K562 (cell line): ENCODE results near the gene HK2. TPM values are rescaled to one million over a fixed set of nuclear protein-coding genes. Genes with fewer than 3 reads are reported as not detected.

ENCODE experiments used
- HLTF ChIP-seq: fragments of 450-650 bp; IDR thresholded peaks from 2 replicates; pipeline ENCODE4 v1.6.1; 2016
- HMGN3 ChIP-seq: IDR thresholded peaks from 2 replicates; pipeline ENCODE4 v1.6.1; 2011; ENCODE audit warnings: borderline replicate concordance, low read depth, mild to moderate bottlenecking, mixed read lengths, low read length; ENCODE audit not compliant: insufficient read length; ENCODE audit errors: extremely low read depth
- MAFK ChIP-seq: IDR thresholded peaks from 2 replicates; pipeline ENCODE4 v1.6.1; 2011; ENCODE audit warnings: low read length, improper control_type of control experiment
- MEIS2 ChIP-seq: fragments of 450-650 bp; IDR thresholded peaks from 2 replicates; pipeline ENCODE4 v1.6.1; 2014; ENCODE audit warnings: mild to moderate bottlenecking; ENCODE audit not compliant: partially characterized antibody
- NFE2 ChIP-seq: IDR thresholded peaks from 2 replicates; pipeline ENCODE4 v1.6.1; 2014; ENCODE audit warnings: antibody characterized with exemption, low read depth
- PHF21A ChIP-seq: fragments of 450-650 bp; IDR thresholded peaks from 2 replicates; pipeline ENCODE4 v1.6.1; 2017; ENCODE audit warnings: low read depth, borderline replicate concordance
- RBM25 ChIP-seq: fragments of 200-400 bp; formaldehyde crosslinking; IDR thresholded peaks from 2 replicates; pipeline ENCODE4 v1.6.1; 2018; ENCODE audit warnings: low read length, low read depth, moderate library complexity; ENCODE audit not compliant: severe bottlenecking
- TAL1 ChIP-seq: fragments of 450-650 bp; IDR thresholded peaks from 2 replicates; pipeline ENCODE4 v1.6.1; 2016; ENCODE audit warnings: mild to moderate bottlenecking
- TGIF2 ChIP-seq: sonication (generic); formaldehyde crosslinking; IDR thresholded peaks from 2 replicates; pipeline ENCODE4 v1.8.1; 2022; ENCODE audit warnings: mild to moderate bottlenecking, missing genetic modification reagents, moderate library complexity
- ZNF431 ChIP-seq: sonication (generic); formaldehyde crosslinking; IDR thresholded peaks from 2 replicates; pipeline ENCODE4 v1.8.0; 2022; ENCODE audit warnings: mild to moderate bottlenecking, missing genetic modification reagents
- ZNF75A ChIP-seq: fragments of 450-650 bp; formaldehyde crosslinking; IDR thresholded peaks from 2 replicates; pipeline ENCODE4 v1.4.0; 2020; ENCODE audit warnings: mild to moderate bottlenecking
- ZSCAN29 ChIP-seq: fragments of 450-650 bp; IDR thresholded peaks from 2 replicates; pipeline ENCODE4 v1.6.1; 2017
- polyA plus RNA-seq, 8 experiments: library from polyadenylated mRNA; depleted of rRNA in 4 of 8; stranded (reverse) in 5 of 8; unstranded in 3 of 8; fragments of >200 nt; fragmentation: Nextera tagmentation in 2 of 8; fragmentation: Illumina TruSeq in 1 of 8; extraction: Ambion mirVana in 2 of 8; extraction: Trizol in 1 of 8; gene quantifications; 2 replicates each; pipeline versions ENCODE4 v1.2.1 to v1.2.3, GENCODE V29; 2011 to 2014; ENCODE audit warnings: inconsistent platforms in 1 of 8, missing spikeins in 1 of 8
- total RNA-seq, 7 experiments: library from RNA; depleted of rRNA in 6 of 7; stranded (reverse); fragments of >200 nt in 6 of 7; fragmentation: Illumina TruSeq in 2 of 7; extraction: Trizol in 2 of 7; gene quantifications; 2 replicates each; pipeline versions ENCODE4 v1.2.1 to v1.2.3, GENCODE V29; 2011 to 2021; ENCODE audit warnings: low replicate concordance in 1 of 7
- TF ChIP-seq, protein P1 (sequence below): fragments of 450-650 bp; IDR thresholded peaks from 2 replicates; pipeline ENCODE4 v1.6.1; 2016; ENCODE audit warnings: mild to moderate bottlenecking, moderate library complexity
- TF ChIP-seq, protein P2 (sequence below), 2 experiments: fragments of 150-350 bp in 1 of 2; IDR thresholded peaks; 2 replicates each; pipeline ENCODE4 v1.6.1; 2012 to 2016; ENCODE audit warnings: low read depth in 2 of 2, low read length in 2 of 2, mild to moderate bottlenecking in 1 of 2, moderate library complexity in 1 of 2

Gene HK2
- total and polyA plus RNA-seq, 9 of the 15 experiments (the other 6 are each of a cell fraction or from before 2014, with no cell fraction given) = 4.7 to 56.0 (median 19.9) TPM

DNA sequence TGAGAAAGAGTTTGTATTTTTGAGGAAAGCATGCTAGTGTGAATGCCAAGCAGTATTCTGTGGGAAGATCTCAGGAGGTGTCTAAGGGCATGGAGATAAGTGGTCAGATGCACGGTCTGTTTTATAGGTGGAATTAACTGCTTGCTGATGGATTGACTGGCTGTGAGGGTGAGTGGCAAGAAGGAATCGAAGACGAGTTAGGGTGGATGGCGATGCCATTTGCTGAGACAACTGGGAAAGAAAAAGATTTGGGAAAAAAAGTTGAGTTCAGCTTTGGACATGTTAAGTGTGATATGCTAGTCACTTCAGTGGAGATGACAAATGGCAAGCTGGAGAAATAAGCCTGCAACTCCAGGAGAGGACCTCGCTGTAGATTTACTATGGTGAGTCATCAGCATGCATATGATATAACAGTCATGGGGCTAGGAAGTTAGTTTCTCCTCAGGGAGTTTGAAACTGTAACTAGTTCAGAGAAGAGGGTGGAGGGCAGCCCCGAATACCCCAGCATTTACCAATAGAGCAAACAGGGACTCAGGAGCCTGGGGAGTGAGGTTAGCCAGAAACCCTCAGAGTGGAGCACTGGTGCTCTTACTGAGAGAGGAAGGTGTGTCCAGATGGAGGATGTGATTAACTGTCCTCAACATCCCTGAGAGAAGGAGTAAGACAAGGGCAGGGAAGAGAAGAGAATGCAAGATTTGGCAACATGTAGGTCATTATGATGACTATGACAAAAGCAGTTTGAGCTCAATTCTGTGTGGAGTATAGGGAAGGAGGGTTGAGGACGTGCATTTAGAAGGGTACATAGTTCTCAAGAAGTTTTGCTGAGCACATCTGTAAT is 2.0 kb upstream of the HK2 start (continued):
- TF ChIP-seq, protein P1, sequence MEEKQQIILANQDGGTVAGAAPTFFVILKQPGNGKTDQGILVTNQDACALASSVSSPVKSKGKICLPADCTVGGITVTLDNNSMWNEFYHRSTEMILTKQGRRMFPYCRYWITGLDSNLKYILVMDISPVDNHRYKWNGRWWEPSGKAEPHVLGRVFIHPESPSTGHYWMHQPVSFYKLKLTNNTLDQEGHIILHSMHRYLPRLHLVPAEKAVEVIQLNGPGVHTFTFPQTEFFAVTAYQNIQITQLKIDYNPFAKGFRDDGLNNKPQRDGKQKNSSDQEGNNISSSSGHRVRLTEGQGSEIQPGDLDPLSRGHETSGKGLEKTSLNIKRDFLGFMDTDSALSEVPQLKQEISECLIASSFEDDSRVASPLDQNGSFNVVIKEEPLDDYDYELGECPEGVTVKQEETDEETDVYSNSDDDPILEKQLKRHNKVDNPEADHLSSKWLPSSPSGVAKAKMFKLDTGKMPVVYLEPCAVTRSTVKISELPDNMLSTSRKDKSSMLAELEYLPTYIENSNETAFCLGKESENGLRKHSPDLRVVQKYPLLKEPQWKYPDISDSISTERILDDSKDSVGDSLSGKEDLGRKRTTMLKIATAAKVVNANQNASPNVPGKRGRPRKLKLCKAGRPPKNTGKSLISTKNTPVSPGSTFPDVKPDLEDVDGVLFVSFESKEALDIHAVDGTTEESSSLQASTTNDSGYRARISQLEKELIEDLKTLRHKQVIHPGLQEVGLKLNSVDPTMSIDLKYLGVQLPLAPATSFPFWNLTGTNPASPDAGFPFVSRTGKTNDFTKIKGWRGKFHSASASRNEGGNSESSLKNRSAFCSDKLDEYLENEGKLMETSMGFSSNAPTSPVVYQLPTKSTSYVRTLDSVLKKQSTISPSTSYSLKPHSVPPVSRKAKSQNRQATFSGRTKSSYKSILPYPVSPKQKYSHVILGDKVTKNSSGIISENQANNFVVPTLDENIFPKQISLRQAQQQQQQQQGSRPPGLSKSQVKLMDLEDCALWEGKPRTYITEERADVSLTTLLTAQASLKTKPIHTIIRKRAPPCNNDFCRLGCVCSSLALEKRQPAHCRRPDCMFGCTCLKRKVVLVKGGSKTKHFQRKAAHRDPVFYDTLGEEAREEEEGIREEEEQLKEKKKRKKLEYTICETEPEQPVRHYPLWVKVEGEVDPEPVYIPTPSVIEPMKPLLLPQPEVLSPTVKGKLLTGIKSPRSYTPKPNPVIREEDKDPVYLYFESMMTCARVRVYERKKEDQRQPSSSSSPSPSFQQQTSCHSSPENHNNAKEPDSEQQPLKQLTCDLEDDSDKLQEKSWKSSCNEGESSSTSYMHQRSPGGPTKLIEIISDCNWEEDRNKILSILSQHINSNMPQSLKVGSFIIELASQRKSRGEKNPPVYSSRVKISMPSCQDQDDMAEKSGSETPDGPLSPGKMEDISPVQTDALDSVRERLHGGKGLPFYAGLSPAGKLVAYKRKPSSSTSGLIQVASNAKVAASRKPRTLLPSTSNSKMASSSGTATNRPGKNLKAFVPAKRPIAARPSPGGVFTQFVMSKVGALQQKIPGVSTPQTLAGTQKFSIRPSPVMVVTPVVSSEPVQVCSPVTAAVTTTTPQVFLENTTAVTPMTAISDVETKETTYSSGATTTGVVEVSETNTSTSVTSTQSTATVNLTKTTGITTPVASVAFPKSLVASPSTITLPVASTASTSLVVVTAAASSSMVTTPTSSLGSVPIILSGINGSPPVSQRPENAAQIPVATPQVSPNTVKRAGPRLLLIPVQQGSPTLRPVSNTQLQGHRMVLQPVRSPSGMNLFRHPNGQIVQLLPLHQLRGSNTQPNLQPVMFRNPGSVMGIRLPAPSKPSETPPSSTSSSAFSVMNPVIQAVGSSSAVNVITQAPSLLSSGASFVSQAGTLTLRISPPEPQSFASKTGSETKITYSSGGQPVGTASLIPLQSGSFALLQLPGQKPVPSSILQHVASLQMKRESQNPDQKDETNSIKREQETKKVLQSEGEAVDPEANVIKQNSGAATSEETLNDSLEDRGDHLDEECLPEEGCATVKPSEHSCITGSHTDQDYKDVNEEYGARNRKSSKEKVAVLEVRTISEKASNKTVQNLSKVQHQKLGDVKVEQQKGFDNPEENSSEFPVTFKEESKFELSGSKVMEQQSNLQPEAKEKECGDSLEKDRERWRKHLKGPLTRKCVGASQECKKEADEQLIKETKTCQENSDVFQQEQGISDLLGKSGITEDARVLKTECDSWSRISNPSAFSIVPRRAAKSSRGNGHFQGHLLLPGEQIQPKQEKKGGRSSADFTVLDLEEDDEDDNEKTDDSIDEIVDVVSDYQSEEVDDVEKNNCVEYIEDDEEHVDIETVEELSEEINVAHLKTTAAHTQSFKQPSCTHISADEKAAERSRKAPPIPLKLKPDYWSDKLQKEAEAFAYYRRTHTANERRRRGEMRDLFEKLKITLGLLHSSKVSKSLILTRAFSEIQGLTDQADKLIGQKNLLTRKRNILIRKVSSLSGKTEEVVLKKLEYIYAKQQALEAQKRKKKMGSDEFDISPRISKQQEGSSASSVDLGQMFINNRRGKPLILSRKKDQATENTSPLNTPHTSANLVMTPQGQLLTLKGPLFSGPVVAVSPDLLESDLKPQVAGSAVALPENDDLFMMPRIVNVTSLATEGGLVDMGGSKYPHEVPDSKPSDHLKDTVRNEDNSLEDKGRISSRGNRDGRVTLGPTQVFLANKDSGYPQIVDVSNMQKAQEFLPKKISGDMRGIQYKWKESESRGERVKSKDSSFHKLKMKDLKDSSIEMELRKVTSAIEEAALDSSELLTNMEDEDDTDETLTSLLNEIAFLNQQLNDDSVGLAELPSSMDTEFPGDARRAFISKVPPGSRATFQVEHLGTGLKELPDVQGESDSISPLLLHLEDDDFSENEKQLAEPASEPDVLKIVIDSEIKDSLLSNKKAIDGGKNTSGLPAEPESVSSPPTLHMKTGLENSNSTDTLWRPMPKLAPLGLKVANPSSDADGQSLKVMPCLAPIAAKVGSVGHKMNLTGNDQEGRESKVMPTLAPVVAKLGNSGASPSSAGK = no peak
- TF ChIP-seq NFE2 (no peak; the same call in 1 of the 2 replicates), HLTF (no peak), ZSCAN29 (no peak), HMGN3 (no peak), RBM25 (no peak), TAL1 (no peak), MAFK (peak; percentile 45; the same call in 1 of the 2 replicates), ZNF75A (CRISPR knock-in tag) (no peak), PHF21A (no peak), MEIS2 (peak; percentile 84), TGIF2 (CRISPR knock-in tag) (no peak), ZNF431 (no peak)
- TF ChIP-seq, protein P2, sequence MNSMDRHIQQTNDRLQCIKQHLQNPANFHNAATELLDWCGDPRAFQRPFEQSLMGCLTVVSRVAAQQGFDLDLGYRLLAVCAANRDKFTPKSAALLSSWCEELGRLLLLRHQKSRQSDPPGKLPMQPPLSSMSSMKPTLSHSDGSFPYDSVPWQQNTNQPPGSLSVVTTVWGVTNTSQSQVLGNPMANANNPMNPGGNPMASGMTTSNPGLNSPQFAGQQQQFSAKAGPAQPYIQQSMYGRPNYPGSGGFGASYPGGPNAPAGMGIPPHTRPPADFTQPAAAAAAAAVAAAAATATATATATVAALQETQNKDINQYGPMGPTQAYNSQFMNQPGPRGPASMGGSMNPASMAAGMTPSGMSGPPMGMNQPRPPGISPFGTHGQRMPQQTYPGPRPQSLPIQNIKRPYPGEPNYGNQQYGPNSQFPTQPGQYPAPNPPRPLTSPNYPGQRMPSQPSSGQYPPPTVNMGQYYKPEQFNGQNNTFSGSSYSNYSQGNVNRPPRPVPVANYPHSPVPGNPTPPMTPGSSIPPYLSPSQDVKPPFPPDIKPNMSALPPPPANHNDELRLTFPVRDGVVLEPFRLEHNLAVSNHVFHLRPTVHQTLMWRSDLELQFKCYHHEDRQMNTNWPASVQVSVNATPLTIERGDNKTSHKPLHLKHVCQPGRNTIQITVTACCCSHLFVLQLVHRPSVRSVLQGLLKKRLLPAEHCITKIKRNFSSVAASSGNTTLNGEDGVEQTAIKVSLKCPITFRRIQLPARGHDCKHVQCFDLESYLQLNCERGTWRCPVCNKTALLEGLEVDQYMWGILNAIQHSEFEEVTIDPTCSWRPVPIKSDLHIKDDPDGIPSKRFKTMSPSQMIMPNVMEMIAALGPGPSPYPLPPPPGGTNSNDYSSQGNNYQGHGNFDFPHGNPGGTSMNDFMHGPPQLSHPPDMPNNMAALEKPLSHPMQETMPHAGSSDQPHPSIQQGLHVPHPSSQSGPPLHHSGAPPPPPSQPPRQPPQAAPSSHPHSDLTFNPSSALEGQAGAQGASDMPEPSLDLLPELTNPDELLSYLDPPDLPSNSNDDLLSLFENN (IDR thresholded peaks at IDR 0.05; ENCODE audit: low read depth in 2 of 2, low read length in 2 of 2) = no peak
